Subcutaneous adipose tissue (tissue), 4 donors: Measurements from ENCODE around the gene CHAT. TPM values are rescaled to one million over a fixed set of nuclear protein-coding genes. Genes with fewer than 3 reads are reported as not detected.

ENCODE experiments used
- CTCF ChIP-seq: fragments of 450-650 bp; IDR thresholded peaks from one replicate; pipeline ENCODE4 v1.5.1; 2016; ENCODE audit warnings: low read depth, mild to moderate bottlenecking, control low read depth, antibody characterized with exemption, moderate library complexity
- total RNA-seq, 4 donors: library from RNA; depleted of rRNA; stranded (reverse); fragments of >200 nt; gene quantifications; one replicate each; pipeline ENCODE4 v1.1.0, GENCODE V29; 2016

The CHAT gene
- total RNA-seq, 4 donors from 2014 or later, result not detected

DNA sequence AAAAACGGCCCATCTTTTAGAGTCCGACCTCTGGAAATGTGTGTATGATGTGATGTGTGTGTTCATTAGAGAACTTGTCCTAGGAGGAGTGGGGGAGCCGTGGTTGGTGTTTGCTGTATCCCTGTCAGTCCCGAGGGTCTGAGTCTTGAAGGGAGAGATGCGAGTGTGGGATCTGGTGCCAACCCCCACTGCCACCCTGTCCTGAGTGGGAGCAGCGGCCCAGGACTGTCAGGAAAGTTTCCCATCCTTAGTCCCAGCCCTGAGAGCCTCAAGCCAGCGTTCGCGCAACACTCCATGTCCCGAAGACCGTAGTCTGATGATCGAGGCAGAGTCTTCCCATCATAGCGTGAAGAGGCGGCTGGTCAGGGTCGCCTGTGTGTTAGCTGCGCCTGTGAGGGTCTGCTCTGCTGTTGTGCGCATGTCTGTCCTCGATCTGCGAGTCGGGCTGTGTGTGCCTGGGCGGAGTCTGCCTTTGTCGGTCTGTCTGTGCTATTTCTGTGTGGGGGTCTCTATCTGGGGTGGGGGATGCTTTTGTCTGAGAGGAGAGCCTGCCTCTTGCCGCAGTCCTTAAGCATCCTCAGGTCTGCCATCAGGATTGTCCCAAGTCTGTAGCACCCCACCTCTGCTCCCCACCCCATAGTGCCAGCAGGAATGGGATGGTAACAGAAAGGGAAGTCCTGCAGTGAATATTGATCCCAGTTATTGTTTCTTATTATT lies 514 bp upstream of the CHAT start:
- TF ChIP-seq CTCF, result no peak

DNA sequence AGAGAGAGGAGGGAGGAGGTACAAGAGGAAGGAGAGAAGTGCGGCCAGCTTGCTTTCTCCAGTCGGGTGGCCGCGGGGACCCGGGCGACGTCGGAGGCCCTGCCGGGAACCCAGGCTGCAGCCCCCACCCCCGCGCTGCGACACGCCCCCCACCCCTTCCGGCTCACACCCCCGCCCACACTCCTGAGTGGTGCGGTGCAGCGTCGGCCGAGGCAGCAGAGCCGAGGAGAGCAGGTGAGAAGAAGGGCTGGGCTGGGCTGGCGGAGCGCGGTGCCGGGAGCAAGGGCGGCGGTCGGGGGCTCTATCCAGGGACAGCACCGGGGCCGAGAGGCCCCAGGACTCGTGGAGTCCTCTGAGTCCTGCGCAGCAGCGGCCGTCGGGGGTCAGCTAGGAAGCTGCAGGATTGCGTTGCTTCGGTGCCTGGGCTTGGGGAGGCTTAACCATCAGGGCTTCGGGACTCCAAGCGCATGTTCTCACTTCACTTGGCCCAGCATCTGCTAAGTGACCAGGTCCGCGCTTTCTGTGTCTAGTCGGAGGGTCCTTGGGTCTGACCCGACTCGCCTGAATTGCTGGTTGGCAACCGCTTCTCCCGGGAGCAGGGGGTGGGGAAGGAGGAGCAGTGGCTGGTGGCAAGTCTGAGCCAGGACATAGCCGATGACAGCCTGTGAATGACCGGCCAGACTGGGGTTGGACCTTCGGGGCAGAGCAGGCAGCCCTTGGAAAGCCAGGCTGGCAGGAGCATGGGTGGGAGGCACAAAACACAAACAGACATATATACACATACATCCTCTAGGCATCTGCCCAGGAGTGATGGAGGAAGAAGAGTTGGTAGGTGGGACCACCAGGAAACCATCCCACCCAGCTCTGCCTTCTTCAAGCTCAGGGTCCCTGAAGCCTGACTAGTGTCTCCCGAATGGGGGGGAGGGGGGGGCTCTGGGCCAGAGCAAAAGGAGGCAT lies 683 bp downstream of the CHAT start:
- TF ChIP-seq CTCF, result no peak

DNA sequence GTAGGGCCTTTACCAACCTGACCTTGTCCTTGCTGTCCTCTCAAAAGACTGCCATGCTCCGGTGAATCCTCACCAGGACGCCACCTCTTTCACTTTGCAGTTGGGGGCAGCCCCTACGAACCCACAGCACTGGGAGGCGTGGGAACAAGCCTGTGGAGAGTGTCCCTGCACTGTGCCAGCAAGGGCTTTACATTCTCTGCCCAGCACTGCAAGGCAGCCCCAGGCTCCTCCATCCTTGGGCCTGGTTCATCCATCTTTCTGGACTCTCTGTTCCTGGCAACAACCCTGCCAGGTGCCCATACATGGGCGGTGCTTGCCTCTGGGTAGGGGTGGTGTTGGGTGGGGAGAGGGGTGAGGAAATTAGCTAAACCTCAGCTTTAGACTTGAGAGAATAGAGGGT lies 1.4 kb downstream of the CHAT start:
- TF ChIP-seq CTCF, result no peak

GRCh38 chr10:49615721-49616120 lies 1.9 kb downstream of the CHAT start:
- TF ChIP-seq CTCF, result no peak

DNA sequence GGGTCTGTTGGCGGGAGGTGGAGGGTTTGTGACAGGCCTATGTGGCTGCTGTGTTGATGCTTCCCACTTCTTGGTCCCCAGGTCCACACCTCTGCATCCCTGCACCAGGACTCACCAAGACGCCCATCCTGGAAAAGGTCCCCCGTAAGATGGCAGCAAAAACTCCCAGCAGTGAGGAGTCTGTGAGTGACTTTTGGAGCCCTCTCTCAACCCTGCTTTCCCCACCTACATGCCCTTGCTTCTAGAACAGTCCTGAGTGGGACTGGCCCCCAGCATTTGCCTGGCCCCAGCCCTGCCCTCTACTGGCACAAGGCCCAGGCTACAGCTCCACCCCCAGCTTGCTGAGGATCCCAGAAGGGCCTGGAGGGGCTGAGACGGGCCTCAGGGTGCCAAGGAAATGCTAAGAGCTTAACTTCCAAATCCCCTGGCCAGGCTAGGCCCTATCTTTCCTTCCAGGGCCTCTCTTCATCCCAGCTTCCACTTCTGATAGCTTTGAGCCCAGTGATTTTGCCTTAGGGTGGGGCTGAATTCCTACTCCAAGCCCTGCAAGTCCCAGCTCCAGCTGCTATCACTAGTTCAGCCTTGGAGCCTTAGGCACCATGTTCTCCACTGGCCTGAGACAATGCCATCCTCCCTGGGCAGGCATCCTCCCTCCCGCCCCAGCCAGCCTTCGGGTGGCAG lies 2.7 kb downstream of the CHAT start:
- no peak for TF ChIP-seq CTCF

- no peak for TF ChIP-seq CTCF
Observed at GRCh38 chr10:49617121-49618020, 3.5 kb downstream of the CHAT start.
